ENCODE data around the gene ZC3H4.

GRCh38 chr19:47141695-47142094 is 28.1 kb upstream of the ZC3H4 start:
- TF ChIP-seq POLR2A (IDR thresholded peaks at IDR 0.05; ENCODE audit: low read depth, low read length) (no peak), MYC (IDR thresholded peaks at IDR 0.05; ENCODE audit: low read depth, low read length) (no peak), POLR2AphosphoS5 (IDR thresholded peaks at IDR 0.05; ENCODE audit: insufficient read depth, low read depth, low read length) (no peak), GATA2 (IDR thresholded peaks at IDR 0.05; ENCODE audit: insufficient read depth, insufficient read length, low read depth, low read length) (no peak), EZH2 (IDR thresholded peaks at IDR 0.05; ENCODE audit: borderline replicate concordance, low read depth, low read length, severe bottlenecking) (no peak), MAX (IDR thresholded peaks at IDR 0.05; ENCODE audit: insufficient read depth, insufficient read length) (no peak), JUN (IDR thresholded peaks at IDR 0.05; ENCODE audit: borderline replicate concordance, insufficient read depth, insufficient read length, low read depth) (no peak)
- TF ChIP-seq, protein P1, sequence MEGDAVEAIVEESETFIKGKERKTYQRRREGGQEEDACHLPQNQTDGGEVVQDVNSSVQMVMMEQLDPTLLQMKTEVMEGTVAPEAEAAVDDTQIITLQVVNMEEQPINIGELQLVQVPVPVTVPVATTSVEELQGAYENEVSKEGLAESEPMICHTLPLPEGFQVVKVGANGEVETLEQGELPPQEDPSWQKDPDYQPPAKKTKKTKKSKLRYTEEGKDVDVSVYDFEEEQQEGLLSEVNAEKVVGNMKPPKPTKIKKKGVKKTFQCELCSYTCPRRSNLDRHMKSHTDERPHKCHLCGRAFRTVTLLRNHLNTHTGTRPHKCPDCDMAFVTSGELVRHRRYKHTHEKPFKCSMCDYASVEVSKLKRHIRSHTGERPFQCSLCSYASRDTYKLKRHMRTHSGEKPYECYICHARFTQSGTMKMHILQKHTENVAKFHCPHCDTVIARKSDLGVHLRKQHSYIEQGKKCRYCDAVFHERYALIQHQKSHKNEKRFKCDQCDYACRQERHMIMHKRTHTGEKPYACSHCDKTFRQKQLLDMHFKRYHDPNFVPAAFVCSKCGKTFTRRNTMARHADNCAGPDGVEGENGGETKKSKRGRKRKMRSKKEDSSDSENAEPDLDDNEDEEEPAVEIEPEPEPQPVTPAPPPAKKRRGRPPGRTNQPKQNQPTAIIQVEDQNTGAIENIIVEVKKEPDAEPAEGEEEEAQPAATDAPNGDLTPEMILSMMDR (IDR thresholded peaks at IDR 0.05; ENCODE audit: extremely low read depth in 1 of 2, insufficient read depth in 1 of 2, low read depth in 1 of 2, low read length in 2 of 2) = no peak
